Measurements from ENCODE around the gene DPP8. TPM values are rescaled to one million over a fixed set of nuclear protein-coding genes. Genes with fewer than 3 reads are reported as not detected.

DPP8 gene
- total RNA-seq, 1 experiment from 2014 or later: 34.7 TPM

- no peak overlapping the region for H3K4me3 ChIP-seq
- DNase-seq: no peak
Observed at GRCh38 chr15:65395567-65396202, 121.8 kb downstream of the DPP8 start.

GRCh38 chr15:65394936-65395335 is 122.6 kb downstream of the DPP8 start:
- no peak overlapping the region for H3K4me3 ChIP-seq
- no peaks in the 10 kb centered on the region for H3K27me3 ChIP-seq
- DNase-seq: no peak
- H3K4me1 ChIP-seq: no peaks in the 10 kb centered on the region
- no peaks in the 10 kb centered on the region for H3K9me3 ChIP-seq (replicated peaks)
- H3K27ac ChIP-seq: no peak overlapping the region
- peaks cover 5% of the 10 kb centered on the region; the same call in 1 of the 2 replicates for H3K36me3 ChIP-seq

More at GRCh38 chr15:65395567-65396202, 121.8 kb downstream of the DPP8 start:
- Histone ChIP-seq H3K4me1 (no peaks in the 10 kb centered on the region), H3K36me3 (no peaks in the 10 kb centered on the region), H3K27ac (no peak overlapping the region), H3K9me3 (replicated peaks) (no peaks in the 10 kb centered on the region), H3K27me3 (no peaks in the 10 kb centered on the region)

GRCh38 chr15:65394280-65394789 is 123.2 kb downstream of the DPP8 start:
- no peaks in the 10 kb centered on the region for H3K4me1 ChIP-seq
- DNase-seq: no peak
- H3K27me3 ChIP-seq: no peaks in the 10 kb centered on the region
- no peak overlapping the region for H3K27ac ChIP-seq
- H3K4me3 ChIP-seq: no peak overlapping the region
- H3K36me3 ChIP-seq: peaks cover 5% of the 10 kb centered on the region; the same call in 1 of the 2 replicates
- H3K9me3 ChIP-seq (replicated peaks): no peaks in the 10 kb centered on the region

DNA sequence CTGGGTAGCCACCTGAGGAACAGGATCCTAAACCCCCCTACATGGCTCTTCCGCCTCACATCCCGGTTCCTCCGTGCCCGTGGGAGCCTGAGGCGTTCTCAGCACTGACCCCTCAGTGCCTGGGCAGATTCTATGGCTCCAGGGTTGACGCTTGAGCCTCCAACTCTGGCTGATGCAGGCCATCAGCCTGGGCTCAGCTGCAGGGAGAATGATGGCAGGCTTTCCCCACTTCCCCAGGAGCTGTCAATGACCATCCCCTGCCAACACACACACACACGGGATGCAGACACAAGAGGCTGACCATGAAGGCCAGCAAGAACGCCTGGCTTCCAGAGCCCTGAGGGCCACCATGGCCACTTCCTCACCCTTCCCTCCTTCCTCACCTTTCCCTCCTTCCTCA is 123.9 kb downstream of the DPP8 start:
- H3K27me3 ChIP-seq: no peaks in the 10 kb centered on the region
- H3K4me3 ChIP-seq: no peak overlapping the region
- H3K4me1 ChIP-seq: no peaks in the 10 kb centered on the region
- DNase-seq: no peak
- peaks cover 5% of the 10 kb centered on the region; the same call in 1 of the 2 replicates for H3K36me3 ChIP-seq
- no peaks in the 10 kb centered on the region for H3K9me3 ChIP-seq (replicated peaks)
- no peak overlapping the region for H3K27ac ChIP-seq

- Histone ChIP-seq H3K36me3 (peaks cover 5% of the 10 kb centered on the region; the same call in 1 of the 2 replicates), H3K9me3 (replicated peaks) (no peaks in the 10 kb centered on the region), H3K27me3 (no peaks in the 10 kb centered on the region), H3K4me1 (no peaks in the 10 kb centered on the region), H3K4me3 (no peak overlapping the region), H3K27ac (no peak overlapping the region)
- no peak for DNase-seq
Observed at GRCh38 chr15:65393091-65393490, 124.4 kb downstream of the DPP8 start.

Other genes with a start within 250 kb of the DPP8 start
- 12.9 TPM in 2 replicates for gene PARP16, start 230.8 kb downstream of the DPP8 start, total RNA-seq (2014; rRNA removed; shearing (Covaris generic))
- gene RNU5A-1, start 221.6 kb downstream of the DPP8 start, total RNA-seq (2014; rRNA removed; shearing (Covaris generic)): not detected in 2 replicates
- gene RNU5B-1, start 213.0 kb downstream of the DPP8 start, total RNA-seq (2014; rRNA removed; shearing (Covaris generic)): not detected in 2 replicates
- gene IGDCC3, start 139.7 kb downstream of the DPP8 start, total RNA-seq (2014; rRNA removed; shearing (Covaris generic)): 6.6 and 8.7 TPM in 2 replicates
- 7.3 and 8.6 TPM in 2 replicates for gene IGDCC4, start 94.7 kb downstream of the DPP8 start, total RNA-seq (2014; rRNA removed; shearing (Covaris generic))
- gene HACD3, start 12.8 kb upstream of the DPP8 start, total RNA-seq (2014; rRNA removed; shearing (Covaris generic)): 183 and 186 TPM in 2 replicates
- 41.9 and 47.6 TPM in 2 replicates for gene INTS14, start 93.4 kb upstream of the DPP8 start, total RNA-seq (2014; rRNA removed; shearing (Covaris generic))
- 3.6 and 4.4 TPM in 2 replicates for gene SLC24A1, start 104.2 kb upstream of the DPP8 start, total RNA-seq (2014; rRNA removed; shearing (Covaris generic))

All from SJCRH30 (cell line).